Endothelial cell (in vitro differentiated cells): Measurements from ENCODE around the gene GRIK5. TPM values are rescaled to one million over a fixed set of nuclear protein-coding genes. Genes with fewer than 3 reads are reported as not detected.

Experiments
- DNase-seq: peaks from one replicate; pipeline ENCODE4 v3.0.0; 2021; ENCODE audit warnings: low spot score
- H3K27ac Mint-ChIP-seq: one replicate; pipeline ENCODE4 v1.8.0; 2021; ENCODE audit warnings: mixed read lengths, inconsistent platforms; ENCODE audit not compliant: unreplicated experiment
- H3K27me3 Mint-ChIP-seq: one replicate; pipeline ENCODE4 v1.8.0; 2021; ENCODE audit warnings: mild to moderate bottlenecking, moderate library complexity, mixed read lengths, inconsistent platforms; ENCODE audit not compliant: unreplicated experiment
- H3K36me3 Mint-ChIP-seq: one replicate; pipeline ENCODE4 v1.8.0; 2021; ENCODE audit warnings: mild to moderate bottlenecking, low read depth, mixed read lengths, inconsistent platforms; ENCODE audit not compliant: unreplicated experiment
- H3K4me1 Mint-ChIP-seq: one replicate; pipeline ENCODE4 v1.8.0; 2021; ENCODE audit warnings: mild to moderate bottlenecking, mixed read lengths, inconsistent platforms; ENCODE audit not compliant: unreplicated experiment
- H3K4me3 Mint-ChIP-seq: one replicate; pipeline ENCODE4 v1.8.0; 2021; ENCODE audit warnings: mild to moderate bottlenecking, mixed read lengths, inconsistent platforms; ENCODE audit not compliant: unreplicated experiment
- H3K9me3 Mint-ChIP-seq: one replicate; pipeline ENCODE4 v1.8.0; 2021; ENCODE audit warnings: mixed read lengths, inconsistent platforms; ENCODE audit not compliant: unreplicated experiment
- CTCF ChIP-seq: fragments of 200-600 bp; sonication (generic); IDR thresholded peaks from one replicate; pipeline ENCODE4 v1.5.0; 2021; ENCODE audit warnings: antibody characterized with exemption; ENCODE audit not compliant: unreplicated experiment
- total RNA-seq: library from RNA; stranded (reverse); fragmentation: NEBNext Ultra II Directional; extraction: Animal tissue kit (Norgen Biotek cat#: 25700); gene quantifications from one replicate; pipeline ENCODE4 v1.2.1, GENCODE V29; 2021; ENCODE audit not compliant: unreplicated experiment

GRIK5 gene
- total RNA-seq, 1 donor from 2014 or later, result 18.4 TPM

- H3K27ac Mint-ChIP-seq, result no peak overlapping the region
- no peaks in the 10 kb centered on the region for H3K9me3 Mint-ChIP-seq
- peaks cover 5% of the 10 kb centered on the region for H3K4me1 Mint-ChIP-seq
- no peak for TF ChIP-seq CTCF
- DNase-seq, result no peak
- H3K4me3 Mint-ChIP-seq, result no peak overlapping the region
- peaks cover 6% of the 10 kb centered on the region for H3K36me3 Mint-ChIP-seq
- peaks cover 3% of the 10 kb centered on the region for H3K27me3 Mint-ChIP-seq
Observed at GRCh38 chr19:42067315-42067888, 2.6 kb downstream of the GRIK5 start.

GRCh38 chr19:42066075-42066754 is 3.8 kb downstream of the GRIK5 start:
- Mint-ChIP-seq H3K27me3 (peaks cover 2% of the 10 kb centered on the region), H3K27ac (no peak overlapping the region), H3K9me3 (no peaks in the 10 kb centered on the region), H3K4me1 (peaks cover 5% of the 10 kb centered on the region), H3K4me3 (no peak overlapping the region), H3K36me3 (peaks cover 13% of the 10 kb centered on the region)
- no peak for DNase-seq
- no peak for TF ChIP-seq CTCF

GRCh38 chr19:42065511-42065910 is 4.5 kb downstream of the GRIK5 start:
- DNase-seq, result no peak
- peaks cover 13% of the 10 kb centered on the region for H3K36me3 Mint-ChIP-seq
- no peak overlapping the region for H3K4me3 Mint-ChIP-seq
- TF ChIP-seq CTCF, result no peak
- peaks cover 3% of the 10 kb centered on the region for H3K4me1 Mint-ChIP-seq
- no peak overlapping the region for H3K27ac Mint-ChIP-seq
- H3K27me3 Mint-ChIP-seq, result peaks cover 3% of the 10 kb centered on the region
- no peaks in the 10 kb centered on the region for H3K9me3 Mint-ChIP-seq

- Mint-ChIP-seq H3K27me3 (peaks cover 3% of the 10 kb centered on the region), H3K4me1 (no peaks in the 10 kb centered on the region), H3K36me3 (peaks cover 11% of the 10 kb centered on the region), H3K27ac (no peak overlapping the region), H3K9me3 (no peaks in the 10 kb centered on the region), H3K4me3 (no peak overlapping the region)
- DNase-seq, result no peak
- no peak for TF ChIP-seq CTCF
Observed at GRCh38 chr19:42065051-42065450, 5.0 kb downstream of the GRIK5 start.

DNA sequence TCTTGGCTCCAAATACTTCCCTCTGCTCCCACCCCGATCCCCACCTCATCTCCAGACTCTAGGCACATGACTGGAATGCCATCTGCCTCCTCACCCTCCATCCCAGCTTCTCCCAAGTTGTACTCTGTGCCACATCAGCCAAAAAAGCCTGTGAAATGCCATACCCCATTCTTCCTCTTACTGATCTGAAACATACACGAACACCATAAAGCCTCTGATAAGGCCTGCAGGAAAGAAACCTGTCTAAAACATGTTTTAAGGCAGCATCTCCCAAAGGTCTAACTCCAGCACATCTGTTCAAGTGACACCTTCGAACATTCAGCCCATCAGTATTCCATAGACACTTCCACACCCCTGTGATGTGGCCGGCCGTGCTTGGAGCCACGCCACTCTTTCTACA is 5.6 kb downstream of the GRIK5 start:
- TF ChIP-seq CTCF, result no peak
- Mint-ChIP-seq H3K27ac (no peak overlapping the region), H3K4me1 (no peaks in the 10 kb centered on the region), H3K4me3 (no peak overlapping the region), H3K36me3 (peaks cover 11% of the 10 kb centered on the region), H3K9me3 (no peaks in the 10 kb centered on the region), H3K27me3 (peaks cover 5% of the 10 kb centered on the region)
- DNase-seq, result no peak
